Measurements from ENCODE around the gene PRKG2. TPM values are rescaled to one million over a fixed set of nuclear protein-coding genes. Genes with fewer than 3 reads are reported as not detected.
"Not testable (repeated sequence)": the region's sequence is repeated elsewhere in the genome, so short reads cannot be mapped to it uniquely, and the experiment has no call there.

The PRKG2 gene
- total RNA-seq, 4 donors from 2014 or later, result 13.2 to 49.5 (median 34.1) TPM

- no peaks in the 10 kb centered on the region for H3K36me3 ChIP-seq
- DNase-seq, result peak in 1 of 3 donors; percentile 70
- no peaks in the 10 kb centered on the region for H3K4me1 ChIP-seq
- H3K9me3 ChIP-seq, result no peaks in the 10 kb centered on the region
- no peaks in the 10 kb centered on the region for H3K27me3 ChIP-seq
- H3K4me3 ChIP-seq, result peak overlapping the region in 1 of 4 donors; percentile 19
- TF ChIP-seq CTCF (IDR thresholded peaks at IDR 0.05), result no peak
- no peak for TF ChIP-seq POLR2A (IDR thresholded peaks at IDR 0.05)
- peak overlapping the region in 3 of 4 donors; percentile 63 to 88 (median 80) for H3K27ac ChIP-seq
Measured at GRCh38 chr4:81164126-81164525, 50.9 kb downstream of the PRKG2 start.

- no peak overlapping the region for H3K4me3 ChIP-seq
- no peaks in the 10 kb centered on the region for H3K36me3 ChIP-seq
- H3K27ac ChIP-seq, result no peak overlapping the region
- TF ChIP-seq CTCF (IDR thresholded peaks at IDR 0.05) (no peak), POLR2A (IDR thresholded peaks at IDR 0.05) (no peak)
- H3K4me1 ChIP-seq, result no peaks in the 10 kb centered on the region
- no peak for DNase-seq
- no peaks in the 10 kb centered on the region for H3K9me3 ChIP-seq
- H3K27me3 ChIP-seq, result no peaks in the 10 kb centered on the region
Measured at GRCh38 chr4:81162752-81163458, 52.1 kb downstream of the PRKG2 start.

- not testable (repeated sequence) for H3K27me3 ChIP-seq, H3K9me3 ChIP-seq, H3K36me3 ChIP-seq, H3K4me1 ChIP-seq
- TF ChIP-seq POLR2A (IDR thresholded peaks at IDR 0.05), result peak in 1 of 2 donors; percentile 37
- Histone ChIP-seq H3K4me3 (peak overlapping the region; percentile 15 to 56 (median 36)), H3K27ac (peak overlapping the region in 2 of 4 donors; percentile 77 to 80)
- DNase-seq, result peak in 2 of 3 donors; percentile 67 to 78
Measured at GRCh38 chr4:81153714-81154323, 61.2 kb downstream of the PRKG2 start.

- Histone ChIP-seq H3K4me3 (peak overlapping the region in 2 of 4 donors; percentile 46 to 56), H3K27me3 (no peaks in the 10 kb centered on the region), H3K9me3 (no peaks in the 10 kb centered on the region), H3K4me1 (no peaks in the 10 kb centered on the region), H3K36me3 (no peaks in the 10 kb centered on the region), H3K27ac (peak overlapping the region in 2 of 4 donors; percentile 77 to 80)
- no peak for TF ChIP-seq POLR2A (IDR thresholded peaks at IDR 0.05)
- DNase-seq, result no peak
Measured at GRCh38 chr4:81152839-81153713, 61.9 kb downstream of the PRKG2 start.

GRCh38 chr4:81149976-81150375 is 65.0 kb downstream of the PRKG2 start:
- no peaks in the 10 kb centered on the region for H3K4me1 ChIP-seq
- H3K9me3 ChIP-seq, result no peaks in the 10 kb centered on the region
- DNase-seq, result no peak
- H3K27ac ChIP-seq, result no peak overlapping the region
- H3K4me3 ChIP-seq, result no peak overlapping the region
- H3K36me3 ChIP-seq, result no peaks in the 10 kb centered on the region
- TF ChIP-seq CTCF (IDR thresholded peaks at IDR 0.05), result no peak
- no peak for TF ChIP-seq POLR2A (IDR thresholded peaks at IDR 0.05)
- H3K27me3 ChIP-seq, result no peaks in the 10 kb centered on the region

- no peak for DNase-seq
- Histone ChIP-seq H3K4me3 (no peak overlapping the region), H3K27me3 (no peaks in the 10 kb centered on the region), H3K27ac (no peak overlapping the region), H3K9me3 (no peaks in the 10 kb centered on the region), H3K4me1 (no peaks in the 10 kb centered on the region), H3K36me3 (no peaks in the 10 kb centered on the region)
- no peak for TF ChIP-seq CTCF (IDR thresholded peaks at IDR 0.05)
- no peak for TF ChIP-seq POLR2A (IDR thresholded peaks at IDR 0.05)
Measured at GRCh38 chr4:81148576-81148975, 66.4 kb downstream of the PRKG2 start.
